Left lung (tissue), 10 donors: Measurements from ENCODE around the gene PASK. TPM values are rescaled to one million over a fixed set of nuclear protein-coding genes. Genes with fewer than 3 reads are reported as not detected.
A peak's percentile ranks its signal among the peaks of the same experiment; 100 is the strongest.

Experiments
- ATAC-seq: fragments of 200-7000 bp; cut with Tn5 transposase; one replicate; pipeline ENCODE4 v1.9.1; 2020; ENCODE audit warnings: moderate library complexity
- DNase-seq, 4 donors: peaks; one replicate each; pipeline ENCODE4 v3.0.0-alpha.2; 2013 to 2020
- H3K27ac ChIP-seq, 2 donors: fragments of 200-600 bp; sonication (generic) in 1 of 2; one replicate each; pipeline versions ENCODE4 v1.5.0 to v1.8.0; 2020 to 2021
- H3K27me3 ChIP-seq, 2 donors: fragments of 200-600 bp; sonication (generic) in 1 of 2; one replicate each; pipeline versions ENCODE4 v1.5.0 to v1.8.0; 2020 to 2021
- H3K36me3 ChIP-seq, 2 donors: fragments of 200-600 bp; sonication (generic) in 1 of 2; one replicate each; pipeline versions ENCODE4 v1.5.0 to v1.8.0; 2020 to 2021
- H3K4me1 ChIP-seq, 2 donors: fragments of 200-600 bp; one replicate each; pipeline ENCODE4 v1.8.0; 2021
- H3K4me3 ChIP-seq, 2 donors: fragments of 200-600 bp; sonication (generic) in 1 of 2; one replicate each; pipeline versions ENCODE4 v1.5.0 to v1.8.0; 2020 to 2021; ENCODE audit warnings: mild to moderate bottlenecking in 1 of 2
- H3K9me3 ChIP-seq, 2 donors: fragments of 200-600 bp; sonication (generic) in 1 of 2; one replicate each; pipeline versions ENCODE4 v1.5.0 to v1.8.0; 2020 to 2021
- intact Hi-C, 2 donors: fragments of 100-400 bp; cut with DNase I; formaldehyde crosslinking; loops; one replicate each; pipeline versions ENCODE4 v1.11.2 to v1.14.2; 2022
- polyA plus RNA-seq, 6 donors: library from polyadenylated mRNA; unstranded; fragments of 120-200 nt; gene quantifications; one replicate each; pipeline ENCODE4 v1.2.1, GENCODE V29; 2013; ENCODE audit not compliant: insufficient read length in 6 of 6
- total RNA-seq, 2 donors: library from RNA; stranded (reverse); fragmentation: NEBNext Ultra II Directional; extraction: Animal tissue kit (Norgen Biotek cat#: 25700); gene quantifications; one replicate each; pipeline ENCODE4 v1.2.1, GENCODE V29; 2021
- TF ChIP-seq, protein P1 (sequence below), 2 donors: fragments of 200-600 bp; sonication (generic) in 1 of 2; IDR thresholded peaks; one replicate each; pipeline versions ENCODE4 v1.5.0 to v1.8.0; 2021; ENCODE audit warnings: antibody characterized with exemption in 2 of 2
- donor health status: DM: no; HTN: yes; CAD: no.
- donor health status: DM: no; HTN: no; CAD: no.

Gene PASK
- total and polyA plus RNA-seq, 8 donors = 12.7 to 24.8 (median 21.0) TPM

DNA sequence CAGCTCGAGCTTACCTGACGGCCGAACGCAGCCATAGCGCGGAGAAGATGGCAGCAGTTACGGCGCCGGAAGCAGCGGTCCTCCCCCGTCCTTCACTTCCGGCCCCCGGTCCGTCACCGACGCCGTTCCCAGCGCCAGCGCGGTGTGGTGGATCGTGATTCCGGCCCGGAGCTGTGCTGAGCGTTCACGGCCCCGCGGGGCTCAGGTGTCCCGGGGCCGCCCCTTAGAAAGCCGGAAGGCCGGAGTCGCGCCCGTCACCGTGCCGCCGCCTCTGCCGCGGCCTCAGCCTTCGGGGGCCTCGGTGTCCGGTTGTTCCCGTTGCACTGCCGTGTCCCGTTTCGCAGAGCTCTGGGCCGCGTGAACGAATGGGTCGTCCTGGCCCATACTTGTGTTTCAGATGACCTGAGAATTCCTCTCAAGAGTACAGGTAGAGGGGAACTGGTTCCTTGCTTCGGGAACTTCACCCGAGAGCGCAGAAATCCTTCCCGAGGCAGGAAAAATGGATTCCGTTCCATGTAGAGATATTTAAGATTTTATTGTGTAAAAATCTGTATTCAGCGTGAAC, 47.0 kb downstream of the PASK start, which contains the start of gene MTERF4:
TSS of gene MTERF4 (minus strand) at position 49 of the 565 bp plus-strand sequence. CDS start at position 35, 14 bp downstream.
- Histone ChIP-seq H3K36me3 (peaks cover 0 to 24% of the 10 kb centered on the region in 2 donors), H3K27me3 (no peaks in the 10 kb centered on the region), H3K27ac (peak within 1 kb of the TSS; percentile 80 to 85), H3K4me1 (peaks cover 9 to 18% of the 10 kb centered on the region in 2 donors), H3K4me3 (peak within 1 kb of the TSS; percentile 84 to 85), H3K9me3 (no peaks in the 10 kb centered on the region)
- intact Hi-C loops = no loop called here
- DNase-seq (peak; percentile 83 to 97 (median 90)), ATAC-seq (peak; percentile 98)
- TF ChIP-seq, protein P1, sequence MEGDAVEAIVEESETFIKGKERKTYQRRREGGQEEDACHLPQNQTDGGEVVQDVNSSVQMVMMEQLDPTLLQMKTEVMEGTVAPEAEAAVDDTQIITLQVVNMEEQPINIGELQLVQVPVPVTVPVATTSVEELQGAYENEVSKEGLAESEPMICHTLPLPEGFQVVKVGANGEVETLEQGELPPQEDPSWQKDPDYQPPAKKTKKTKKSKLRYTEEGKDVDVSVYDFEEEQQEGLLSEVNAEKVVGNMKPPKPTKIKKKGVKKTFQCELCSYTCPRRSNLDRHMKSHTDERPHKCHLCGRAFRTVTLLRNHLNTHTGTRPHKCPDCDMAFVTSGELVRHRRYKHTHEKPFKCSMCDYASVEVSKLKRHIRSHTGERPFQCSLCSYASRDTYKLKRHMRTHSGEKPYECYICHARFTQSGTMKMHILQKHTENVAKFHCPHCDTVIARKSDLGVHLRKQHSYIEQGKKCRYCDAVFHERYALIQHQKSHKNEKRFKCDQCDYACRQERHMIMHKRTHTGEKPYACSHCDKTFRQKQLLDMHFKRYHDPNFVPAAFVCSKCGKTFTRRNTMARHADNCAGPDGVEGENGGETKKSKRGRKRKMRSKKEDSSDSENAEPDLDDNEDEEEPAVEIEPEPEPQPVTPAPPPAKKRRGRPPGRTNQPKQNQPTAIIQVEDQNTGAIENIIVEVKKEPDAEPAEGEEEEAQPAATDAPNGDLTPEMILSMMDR (IDR thresholded peaks at IDR 0.05) = no peak

DNA sequence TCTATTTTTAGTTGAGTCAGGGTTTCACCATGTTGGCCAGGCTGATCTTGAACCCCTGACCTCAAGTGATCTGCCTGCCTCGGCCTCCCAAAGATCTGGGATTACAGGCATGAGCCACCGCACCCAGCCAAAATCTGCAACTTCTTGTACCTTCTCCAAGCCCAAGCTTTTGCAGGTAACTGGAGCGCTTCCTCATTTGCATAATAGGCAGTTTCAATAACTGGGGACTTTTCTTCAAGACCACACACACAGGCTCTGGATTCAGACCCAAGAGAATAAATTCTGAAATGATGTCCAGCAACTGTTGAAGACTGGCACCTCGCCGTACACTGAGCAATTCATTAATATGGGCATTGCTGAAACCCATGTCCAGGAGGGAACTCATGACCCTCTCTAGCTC, 50.0 kb downstream of the PASK start:
- H3K4me3 ChIP-seq = no peak overlapping the region
- DNase-seq (no peak), ATAC-seq (no peak)
- TF ChIP-seq, protein P1 (IDR thresholded peaks at IDR 0.05) = no peak
- H3K27ac ChIP-seq = no peak overlapping the region
- peaks cover 0 to 55% of the 10 kb centered on the region in 2 donors for H3K36me3 ChIP-seq
- peaks cover 15 to 27% of the 10 kb centered on the region in 2 donors for H3K4me1 ChIP-seq
- intact Hi-C loops = no loop called here
- no peaks in the 10 kb centered on the region for H3K27me3 ChIP-seq
- H3K9me3 ChIP-seq = no peaks in the 10 kb centered on the region

DNA sequence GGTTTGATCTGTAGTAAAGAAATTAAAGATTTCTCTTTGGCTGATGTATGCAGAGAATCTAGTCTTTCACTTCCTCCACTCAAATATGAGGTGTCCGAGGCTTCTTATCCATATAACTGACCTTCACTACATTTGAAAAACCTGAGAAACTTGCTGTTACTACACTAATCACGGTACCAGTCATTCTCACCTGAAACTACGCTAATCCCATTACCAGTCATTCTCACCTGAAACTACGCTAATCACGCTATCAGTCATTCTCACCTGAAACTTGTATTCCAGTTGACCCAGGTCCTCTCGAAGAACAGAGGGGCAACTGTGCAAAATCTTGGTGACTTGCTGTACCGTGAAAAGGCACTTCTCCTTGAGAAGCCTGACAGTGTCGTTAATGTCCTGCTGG, 52.3 kb downstream of the PASK start:
- no peak overlapping the region for H3K27ac ChIP-seq
- intact Hi-C loops = no loop called here

DNA sequence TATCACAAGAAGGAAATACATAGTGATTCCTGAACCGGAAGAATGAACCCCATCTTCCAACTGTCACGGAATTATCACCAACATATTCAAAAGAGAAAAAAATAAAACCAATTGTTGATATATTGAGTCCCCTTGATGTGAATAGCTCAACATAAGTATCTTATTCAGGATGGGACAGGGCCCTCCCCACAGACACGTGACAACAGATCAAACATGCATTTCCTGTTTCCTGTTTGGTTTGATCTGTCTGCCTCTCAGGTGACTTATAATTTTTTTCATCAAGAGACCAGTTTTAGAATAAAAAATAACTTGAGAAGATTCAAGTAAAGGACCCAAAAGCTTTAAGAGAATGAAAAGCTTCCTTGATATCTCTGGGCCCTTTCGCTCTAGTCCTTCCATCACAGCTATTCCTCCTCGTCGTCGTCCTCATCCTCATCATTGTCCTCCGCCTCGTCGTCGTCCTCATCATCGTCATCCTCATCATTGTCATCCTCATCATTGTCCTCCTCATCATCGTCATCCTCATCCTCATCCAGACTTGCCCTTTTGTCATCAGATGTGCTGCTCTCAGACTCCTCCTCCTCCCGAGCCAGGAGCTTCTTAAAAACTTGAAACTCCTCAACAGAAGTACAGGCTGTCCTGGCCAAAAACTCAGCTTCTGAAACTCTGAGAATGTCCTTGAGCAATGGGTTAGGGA, 53.5 kb downstream of the PASK start:
- intact Hi-C loops = no loop called here
- H3K9me3 ChIP-seq = no peaks in the 10 kb centered on the region
- TF ChIP-seq, protein P1 (IDR thresholded peaks at IDR 0.05) = no peak
- peaks cover 0 to 87% of the 10 kb centered on the region in 2 donors for H3K36me3 ChIP-seq
- H3K4me1 ChIP-seq = peaks cover 11 to 14% of the 10 kb centered on the region in 2 donors
- DNase-seq (no peak), ATAC-seq (no peak)
- H3K27me3 ChIP-seq = no peaks in the 10 kb centered on the region
- peak overlapping the region in 1 of 2 donors; percentile 16 for H3K27ac ChIP-seq
- no peak overlapping the region for H3K4me3 ChIP-seq

More for the DNA sequence above, 52.3 kb downstream of the PASK start:
- no peak overlapping the region for H3K4me3 ChIP-seq
- TF ChIP-seq, protein P1 (IDR thresholded peaks at IDR 0.05) = no peak
- no peak for ATAC-seq
- no peaks in the 10 kb centered on the region for H3K9me3 ChIP-seq
- DNase-seq = no peak
- peaks cover 0 to 76% of the 10 kb centered on the region in 2 donors for H3K36me3 ChIP-seq
- peaks cover 19 to 23% of the 10 kb centered on the region in 2 donors for H3K4me1 ChIP-seq
- no peaks in the 10 kb centered on the region for H3K27me3 ChIP-seq

DNA sequence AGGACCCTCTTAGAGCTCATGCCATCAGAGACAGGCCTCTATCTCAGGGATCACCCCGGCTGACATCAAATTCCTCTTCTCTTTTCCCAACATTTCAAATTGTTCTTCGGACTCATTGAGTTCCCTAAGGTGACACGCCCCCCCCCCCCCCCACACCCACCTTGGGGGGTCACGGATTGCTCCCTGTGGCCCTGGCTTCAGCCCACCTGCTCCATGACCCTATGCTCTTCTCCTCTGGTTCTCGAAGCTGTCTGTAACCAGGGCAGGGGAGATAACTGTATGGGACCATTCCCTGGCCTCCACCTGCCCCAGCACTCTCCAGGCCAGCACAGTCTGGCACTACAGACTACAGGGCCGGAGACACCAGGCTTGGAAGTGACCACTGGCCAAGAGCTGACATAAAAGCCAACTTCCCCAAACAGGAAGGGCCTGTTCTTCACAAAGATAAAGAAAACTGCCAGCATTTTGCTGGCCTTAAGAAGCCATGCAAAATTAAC, 54.3 kb downstream of the PASK start:
- intact Hi-C loops = no loop called here

More for the DNA sequence above, 54.3 kb downstream of the PASK start:
- H3K36me3 ChIP-seq = peaks cover 0 to 91% of the 10 kb centered on the region in 2 donors
- no peaks in the 10 kb centered on the region for H3K27me3 ChIP-seq
- peaks cover 9% of the 10 kb centered on the region in 2 donors for H3K4me1 ChIP-seq
- TF ChIP-seq, protein P1 (IDR thresholded peaks at IDR 0.05) = no peak
- no peak overlapping the region for H3K4me3 ChIP-seq
- DNase-seq (no peak), ATAC-seq (no peak)
- peak overlapping the region in 1 of 2 donors; percentile 16 for H3K27ac ChIP-seq
- no peaks in the 10 kb centered on the region for H3K9me3 ChIP-seq
